Measurements from ENCODE around the gene CTBS.

GRCh38 chr1:84506729-84507453 lies 67.3 kb downstream of the CTBS start:
- TF ChIP-seq GFI1B (tag by site-specific recombination; IDR thresholded peaks at IDR 0.05) = no peak
- no peak for TF ChIP-seq CTCF (tag by site-specific recombination; IDR thresholded peaks at IDR 0.05)
- TF ChIP-seq SP3 (tag by site-specific recombination; IDR thresholded peaks at IDR 0.05) = no peak
- no peak for TF ChIP-seq ZNF121 (tag by site-specific recombination; IDR thresholded peaks at IDR 0.05)
- TF ChIP-seq ZNF155 (tag by site-specific recombination; IDR thresholded peaks at IDR 0.05) = no peak
- no peak for TF ChIP-seq ELK4 (IDR thresholded peaks at IDR 0.05; ENCODE audit: borderline replicate concordance, low read depth, low read length)
- TF ChIP-seq ZNF426 (tag by site-specific recombination; IDR thresholded peaks at IDR 0.05) = no peak
- TF ChIP-seq YY1 (tag by site-specific recombination; IDR thresholded peaks at IDR 0.05) = no peak
- no peak for TF ChIP-seq SALL2 (tag by site-specific recombination; IDR thresholded peaks at IDR 0.05; ENCODE audit: borderline replicate concordance)
- TF ChIP-seq PRDM4 (tag by site-specific recombination; IDR thresholded peaks at IDR 0.05) = no peak
- TF ChIP-seq PRDM1 (tag by site-specific recombination; IDR thresholded peaks at IDR 0.05) = no peak
